GM12874 (cell line): ENCODE measurements around the gene HSD11B2.

Source experiments
- CTCF ChIP-seq: IDR thresholded peaks from 2 replicates; pipeline ENCODE4 v1.5.1; 2011; ENCODE audit warnings: low read depth, mild to moderate bottlenecking, control low read depth, low read length, moderate library complexity; ENCODE audit not compliant: insufficient read depth

The HSD11B2 gene

DNA sequence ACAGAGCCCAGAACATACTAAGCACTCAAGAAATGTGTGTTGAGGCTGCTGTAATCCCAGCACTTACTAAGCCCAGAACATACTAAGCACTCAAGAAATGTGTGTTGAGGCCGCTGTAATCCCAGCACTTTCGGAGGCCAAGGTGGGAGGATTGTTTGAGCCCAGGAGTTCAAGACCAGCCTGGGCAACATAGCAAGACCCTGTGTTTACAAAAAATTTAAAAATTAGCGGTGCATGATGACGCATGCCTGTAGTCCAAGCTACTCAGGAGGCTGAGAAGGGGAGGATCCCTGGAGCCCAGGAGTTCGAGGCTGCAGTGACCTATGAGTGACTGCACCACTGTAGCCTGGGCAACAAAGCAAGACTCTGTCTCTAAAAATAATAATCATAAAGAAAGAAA lies 7.9 kb upstream of the HSD11B2 start:
- no peak for TF ChIP-seq CTCF

DNA sequence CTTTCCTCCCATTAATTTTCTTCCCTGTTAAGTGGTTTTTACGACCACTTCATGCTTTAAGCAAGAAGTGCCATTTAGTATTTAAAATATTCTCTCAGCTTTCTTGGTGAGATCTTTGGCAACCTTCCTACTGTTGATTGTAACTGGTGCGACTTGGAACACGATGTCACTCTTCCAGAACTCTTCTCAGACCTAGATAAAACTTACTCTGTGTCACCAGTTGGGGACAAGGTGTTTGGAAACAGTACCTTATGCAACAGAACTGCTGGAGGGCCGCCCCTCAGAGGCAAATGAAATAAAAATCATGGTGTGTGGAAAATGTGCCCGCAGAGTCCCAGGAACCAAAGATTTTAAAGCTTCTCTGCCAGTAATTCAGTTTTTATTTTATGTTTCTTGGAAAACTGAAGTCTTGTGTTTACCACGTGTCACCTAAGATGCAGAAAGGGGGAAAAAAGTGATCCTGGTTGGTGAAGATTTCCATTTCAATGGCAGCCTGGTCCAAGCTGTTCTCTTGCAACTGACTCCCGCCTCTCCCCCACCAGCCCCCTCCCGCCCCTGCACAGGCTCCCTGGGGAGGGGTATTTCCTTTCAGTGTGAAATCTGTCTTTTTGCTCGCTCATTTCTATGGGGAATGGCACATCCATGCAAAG lies 7.2 kb upstream of the HSD11B2 start:
- TF ChIP-seq CTCF, result no peak

GRCh38 chr16:67424261-67424615 lies 6.7 kb upstream of the HSD11B2 start:
- TF ChIP-seq CTCF, result no peak

- TF ChIP-seq CTCF, result no peak
Observed at GRCh38 chr16:67425061-67425460, 5.9 kb upstream of the HSD11B2 start.

- no peak for TF ChIP-seq CTCF
Observed at GRCh38 chr16:67425580-67425979, 5.3 kb upstream of the HSD11B2 start.

GRCh38 chr16:67426022-67426421 lies 4.9 kb upstream of the HSD11B2 start:
- TF ChIP-seq CTCF, result no peak

DNA sequence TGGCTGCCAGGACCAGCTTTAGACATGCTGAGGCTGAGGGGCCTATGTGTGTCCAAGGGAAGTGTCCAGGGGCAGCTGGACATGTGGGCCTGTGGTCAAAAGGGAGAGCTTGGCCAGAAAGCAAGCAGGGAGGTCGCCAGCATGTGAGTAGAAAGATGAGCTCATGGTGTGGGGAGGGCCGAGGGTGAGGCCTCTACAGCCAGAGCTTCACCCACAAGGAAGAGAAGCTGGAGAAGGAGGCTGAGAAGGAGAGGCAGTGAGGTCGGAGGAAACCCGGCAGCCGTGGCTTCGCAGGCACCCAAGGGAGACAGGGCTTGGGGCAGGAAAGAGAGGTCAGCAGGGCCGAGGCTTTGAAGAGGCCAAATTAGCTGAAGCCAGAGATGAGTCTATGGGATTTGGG lies 4.0 kb upstream of the HSD11B2 start:
- TF ChIP-seq CTCF, result no peak

DNA sequence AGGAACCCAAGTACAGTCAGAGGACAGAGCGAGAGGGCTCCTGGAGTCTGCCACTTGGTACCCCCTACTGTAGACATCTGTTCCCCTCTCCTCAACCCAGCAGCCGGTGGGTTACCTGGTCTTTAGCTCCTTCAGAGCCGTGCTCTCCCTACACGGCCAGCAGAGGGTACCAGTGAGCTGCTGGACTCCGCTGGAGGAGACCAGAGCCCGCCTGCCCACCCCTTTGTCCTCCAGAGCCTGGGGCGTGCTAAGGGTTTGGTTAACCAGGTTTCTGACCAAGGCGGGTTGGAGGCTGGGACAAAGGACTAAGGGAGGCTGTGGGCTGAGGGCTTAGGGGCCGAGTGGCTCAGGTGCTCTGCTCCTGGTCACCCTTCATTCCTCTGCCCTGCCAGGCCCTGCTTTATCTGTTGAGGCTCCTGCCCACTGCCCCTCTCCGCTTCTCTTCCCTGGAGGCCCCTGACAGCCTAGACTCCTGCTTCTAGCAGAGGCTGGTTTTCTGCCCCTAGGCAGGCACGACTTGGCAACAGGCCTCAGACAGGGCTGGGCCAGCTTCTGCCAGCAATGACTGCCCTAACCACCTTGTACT lies 2.7 kb upstream of the HSD11B2 start:
- TF ChIP-seq CTCF, result peak; percentile 90
